Measurements from ENCODE around the gene RPS3.

The RPS3 gene

GRCh38 chr11:75427181-75427580, 27.9 kb downstream of the RPS3 start:
- ChIA-PET POLR2A (no interaction called here), CTCF (interaction anchor here (0.7 to 2.0 kb wide), 3 partner anchors 14 to 39 kb away, joined by 3 to 8 read pairs (median 3); no protein-coding TSS in a partner anchor)
- no peak overlapping the region for H3K4me3 ChIP-seq (ENCODE audit: low read depth, low read length)
- H3K27ac ChIP-seq (ENCODE audit: extremely low read depth, low read depth, low read length) = no peak overlapping the region
- no peaks in the 10 kb centered on the region for H3K9me3 ChIP-seq (ENCODE audit: control insufficient read depth, insufficient read depth, low read depth, low read length)
- TF ChIP-seq ZNF792 (tag by site-specific recombination; IDR thresholded peaks at IDR 0.05) (no peak), ZNF37A (tag by site-specific recombination; IDR thresholded peaks at IDR 0.05) (no peak), KLF16 (tag by site-specific recombination; IDR thresholded peaks at IDR 0.05) (no peak), ZBTB44 (tag by site-specific recombination; IDR thresholded peaks at IDR 0.05) (no peak), ZNF510 (tag by site-specific recombination; IDR thresholded peaks at IDR 0.05; ENCODE audit: insufficient replicate concordance) (no peak), HOXA7 (CRISPR knock-in tag; IDR thresholded peaks at IDR 0.05; ENCODE audit: borderline replicate concordance) (no peak), ZNF394 (tag by site-specific recombination; IDR thresholded peaks at IDR 0.05; ENCODE audit: borderline replicate concordance) (no peak), ZNF692 (tag by site-specific recombination; IDR thresholded peaks at IDR 0.05) (no peak), ZNF654 (tag by site-specific recombination; IDR thresholded peaks at IDR 0.05; ENCODE audit: low read depth) (no peak), ZNF23 (tag by site-specific recombination; IDR thresholded peaks at IDR 0.05; ENCODE audit: borderline replicate concordance) (no peak)
- H3K36me3 ChIP-seq (ENCODE audit: control insufficient read depth in 2 of 2, insufficient read depth in 1 of 2, low read length in 2 of 2) = peaks cover 0 to 14% of the 10 kb centered on the region in 2 experiments; a peak in 1 of 3 replicates
- H3K4me1 ChIP-seq (ENCODE audit: control insufficient read depth, insufficient read depth, low read length) = no peaks in the 10 kb centered on the region

GRCh38 chr11:75428281-75428724, 29.0 kb downstream of the RPS3 start:
- Histone ChIP-seq H3K4me3 (ENCODE audit: low read depth, low read length) (no peak overlapping the region), H3K27ac (ENCODE audit: extremely low read depth, low read depth, low read length) (no peak overlapping the region), H3K9me3 (ENCODE audit: control insufficient read depth, insufficient read depth, low read depth, low read length) (no peaks in the 10 kb centered on the region), H3K4me1 (ENCODE audit: control insufficient read depth, insufficient read depth, low read length) (no peaks in the 10 kb centered on the region), H3K36me3 (ENCODE audit: control insufficient read depth in 2 of 2, insufficient read depth in 1 of 2, low read length in 2 of 2) (peaks cover 0 to 3% of the 10 kb centered on the region in 2 experiments; a peak in 1 of 3 replicates)
- no peak for TF ChIP-seq GLIS1 (tag by site-specific recombination; IDR thresholded peaks at IDR 0.05)
- TF ChIP-seq IKZF3 (tag by site-specific recombination; IDR thresholded peaks at IDR 0.05) = no peak
- no peak for TF ChIP-seq ZNF580 (tag by site-specific recombination; IDR thresholded peaks at IDR 0.05)
- TF ChIP-seq GLI4 (tag by site-specific recombination; IDR thresholded peaks at IDR 0.05) = no peak
- no peak for TF ChIP-seq ZIC2 (tag by site-specific recombination; IDR thresholded peaks at IDR 0.05)
- no peak for TF ChIP-seq ZNF132 (tag by site-specific recombination; IDR thresholded peaks at IDR 0.05; ENCODE audit: borderline replicate concordance)
- CTCF ChIA-PET = interaction anchor here (0.7 to 1.0 kb wide), 2 partner anchors 17 to 66 kb away, joined by 3 to 4 read pairs; no protein-coding TSS in a partner anchor
- POLR2A ChIA-PET = no interaction called here

GRCh38 chr11:75428989-75429640, 29.8 kb downstream of the RPS3 start:
- CTCF ChIA-PET = interaction anchor here (0.6 to 1.0 kb wide), 4 partner anchors 16 to 187 kb away, joined by 3 to 4 read pairs (median 4); no protein-coding TSS in a partner anchor
- no peaks in the 10 kb centered on the region for H3K4me1 ChIP-seq (ENCODE audit: control insufficient read depth, insufficient read depth, low read length)
- H3K27ac ChIP-seq (ENCODE audit: extremely low read depth, low read depth, low read length) = no peak overlapping the region
- no peaks in the 10 kb centered on the region for H3K9me3 ChIP-seq (ENCODE audit: control insufficient read depth, insufficient read depth, low read depth, low read length)
- H3K4me3 ChIP-seq (ENCODE audit: low read depth, low read length) = no peak overlapping the region
- POLR2A ChIA-PET = no interaction called here
- H3K36me3 ChIP-seq (ENCODE audit: control insufficient read depth in 2 of 2, insufficient read depth in 1 of 2, low read length in 2 of 2) = no peaks in the 10 kb centered on the region
- no peak for TF ChIP-seq ZBTB17 (tag by site-specific recombination; IDR thresholded peaks at IDR 0.05)
- TF ChIP-seq ELK4 (IDR thresholded peaks at IDR 0.05; ENCODE audit: borderline replicate concordance, low read depth, low read length) = no peak
- no peak for TF ChIP-seq ZNF560 (tag by site-specific recombination; IDR thresholded peaks at IDR 0.05; ENCODE audit: borderline replicate concordance)
- no peak for TF ChIP-seq ZNF623 (tag by site-specific recombination; IDR thresholded peaks at IDR 0.05)
- no peak for TF ChIP-seq TRIM28 (IDR thresholded peaks at IDR 0.05; ENCODE audit: borderline replicate concordance, low read length)
- TF ChIP-seq ZBTB6 (tag by site-specific recombination; IDR thresholded peaks at IDR 0.05) = no peak
- TF ChIP-seq SP7 (tag by site-specific recombination; IDR thresholded peaks at IDR 0.05) = no peak
- no peak for TF ChIP-seq ZNF830 (tag by site-specific recombination; IDR thresholded peaks at IDR 0.05; ENCODE audit: low read depth)
- no peak for TF ChIP-seq ZIC2 (tag by site-specific recombination; IDR thresholded peaks at IDR 0.05)
- no peak for TF ChIP-seq ZNF426 (tag by site-specific recombination; IDR thresholded peaks at IDR 0.05)
- TF ChIP-seq ZNF211 (tag by site-specific recombination; IDR thresholded peaks at IDR 0.05; ENCODE audit: low read depth) = no peak
- no peak for TF ChIP-seq ZNF132 (tag by site-specific recombination; IDR thresholded peaks at IDR 0.05; ENCODE audit: borderline replicate concordance)

Data from HEK293 (cell line).